NCI-H526 (cell line): ENCODE data around the gene DCAF5.
"Not testable (repeated sequence)": the region's sequence is repeated elsewhere in the genome, so short reads cannot be mapped to it uniquely, and the experiment has no call there.

Experiments used
- DNase-seq, 2 experiments: peaks; one replicate each; lab custom pipeline; 2025; lab: John Stamatoyannopoulos, UW

DCAF5 gene

GRCh38 chr14:69073915-69074314 is 79.0 kb downstream of the DCAF5 start:
- no peak for DNase-seq

GRCh38 chr14:69073429-69073828 is 79.5 kb downstream of the DCAF5 start:
- no peak for DNase-seq

- DNase-seq: no peak
Measured at GRCh38 chr14:69072584-69072983, 80.3 kb downstream of the DCAF5 start.

GRCh38 chr14:69068744-69069421 is 84.0 kb downstream of the DCAF5 start:
- DNase-seq: no peak

GRCh38 chr14:69066396-69067171 is 86.3 kb downstream of the DCAF5 start:
- DNase-seq: no peak

- not testable (repeated sequence) for DNase-seq
Measured at GRCh38 chr14:69065934-69066333, 87.0 kb downstream of the DCAF5 start.

GRCh38 chr14:69064596-69064995 is 88.3 kb downstream of the DCAF5 start:
- DNase-seq: no peak

- no peak for DNase-seq
Measured at GRCh38 chr14:69059658-69060623, 93.0 kb downstream of the DCAF5 start.

GRCh38 chr14:69055999-69056788 is 96.7 kb downstream of the DCAF5 start:
- DNase-seq: peak; percentile 69 to 82

- DNase-seq: no peak
Measured at GRCh38 chr14:69055125-69055524, 97.8 kb downstream of the DCAF5 start.

GRCh38 chr14:69054030-69054429 is 98.9 kb downstream of the DCAF5 start:
- no peak for DNase-seq

GRCh38 chr14:69052181-69052601 is 100.7 kb downstream of the DCAF5 start:
- DNase-seq: no peak

GRCh38 chr14:69050240-69051184 is 102.4 kb downstream of the DCAF5 start:
- DNase-seq: no peak

- no peak for DNase-seq
Measured at GRCh38 chr14:69049675-69050074, 103.2 kb downstream of the DCAF5 start.

GRCh38 chr14:69048456-69048855 is 104.5 kb downstream of the DCAF5 start:
- DNase-seq: peak in 1 of 2 experiments; percentile 28

- DNase-seq: no peak
Measured at GRCh38 chr14:69047255-69047654, 105.7 kb downstream of the DCAF5 start.

- no peak for DNase-seq
Measured at GRCh38 chr14:69046476-69046860, 106.5 kb downstream of the DCAF5 start.

- DNase-seq: no peak
Measured at GRCh38 chr14:69045857-69046475, 107.0 kb downstream of the DCAF5 start.

GRCh38 chr14:69044965-69045555 is 107.9 kb downstream of the DCAF5 start:
- no peak for DNase-seq
